Lung (tissue), 16 donors: Measurements from ENCODE around the gene PMPCB. TPM values are rescaled to one million over a fixed set of nuclear protein-coding genes. Genes with fewer than 3 reads are reported as not detected.
"Not testable (repeated sequence)": the region's sequence is repeated elsewhere in the genome, so short reads cannot be mapped to it uniquely, and the experiment has no call there.

ENCODE experiments used
- ATAC-seq: fragments of 200-7000 bp; cut with Tn5 transposase; one replicate; pipeline ENCODE4 v1.9.1; 2020; ENCODE audit warnings: moderate number of reproducible peaks; ENCODE audit not compliant: insufficient read depth, low FRiP score
- DNase-seq, 3 donors: peaks; one replicate each; pipeline ENCODE4 v3.0.0-alpha.2; 2013 to 2017
- H3K27ac ChIP-seq, 2 donors: one replicate each; pipeline ENCODE4 v1.5.1; 2013; ENCODE audit warnings: mild to moderate bottlenecking in 2 of 2, moderate library complexity in 2 of 2, control low read depth in 1 of 2, inconsistent platforms in 1 of 2, low read depth in 1 of 2, low read length in 1 of 2
- H3K27me3 ChIP-seq, 3 donors: one replicate each; pipeline ENCODE4 v1.5.1; 2013; ENCODE audit warnings: low read length in 2 of 3; ENCODE audit not compliant: control insufficient read depth in 3 of 3, insufficient read depth in 3 of 3
- H3K36me3 ChIP-seq, 4 donors: one replicate each; pipeline ENCODE4 v1.5.1; 2013; ENCODE audit warnings: low read length in 4 of 4, mild to moderate bottlenecking in 1 of 4, moderate library complexity in 1 of 4; ENCODE audit not compliant: control insufficient read depth in 4 of 4, insufficient read depth in 4 of 4
- H3K4me1 ChIP-seq, 5 donors: one replicate each; pipeline ENCODE4 v1.5.1; 2013; ENCODE audit warnings: low read length in 5 of 5, mild to moderate bottlenecking in 2 of 5, moderate library complexity in 1 of 5; ENCODE audit not compliant: control insufficient read depth in 5 of 5, insufficient read depth in 5 of 5
- H3K4me3 ChIP-seq: one replicate; pipeline ENCODE4 v1.5.1; 2013; ENCODE audit warnings: mild to moderate bottlenecking, control low read depth, moderate library complexity
- H3K9ac ChIP-seq, 2 donors: one replicate each; pipeline ENCODE4 v1.5.1; 2013; ENCODE audit warnings: low read length in 2 of 2, control low read depth in 1 of 2; ENCODE audit not compliant: insufficient read depth in 1 of 2
- H3K9me3 ChIP-seq, 4 donors: one replicate each; pipeline ENCODE4 v1.5.1; 2013; ENCODE audit warnings: low read length in 3 of 4, mild to moderate bottlenecking in 1 of 4, moderate library complexity in 1 of 4; ENCODE audit not compliant: control insufficient read depth in 4 of 4, insufficient read depth in 3 of 4
- WGBS, 2 donors: extraction: QIAGEN DNeasy Blood & Tissue Kit; methylation state at CpG; one replicate each; pipeline ENCODE4 v1.1.7; 2013; 5-methylcytosine and 5-hydroxymethylcytosine counted together
- long read RNA-seq, 5 donors: transcript quantifications; one replicate each; lab custom pipeline, GENCODE V29; 2026
- polyA plus RNA-seq, 2 donors: library from polyadenylated mRNA; stranded (reverse); fragments of 200-250 nt; gene quantifications; one replicate each; pipeline ENCODE4 v1.2.1, GENCODE V29; 2013
- total RNA-seq, 2 donors: library from RNA; depleted of rRNA in 1 of 2; stranded (reverse); fragments of >200 nt in 1 of 2; gene quantifications; one replicate each; pipeline ENCODE4 v1.2.1, GENCODE V29; 2014 to 2021
- TF ChIP-seq, protein P1 (sequence below): IDR thresholded peaks from 2 replicates; pipeline ENCODE4 v1.5.1; 2012; ENCODE audit warnings: mild to moderate bottlenecking; ENCODE audit errors: control extremely low read depth, extremely low read depth
- donor health status: control.
- donor health status: control.
- donor health status: Bipolar disorder and iron deficiency.
- donor health status: healthy.
- donor health status: DM: yes; HTN: yes; CAD: no.

The PMPCB gene, protein sequence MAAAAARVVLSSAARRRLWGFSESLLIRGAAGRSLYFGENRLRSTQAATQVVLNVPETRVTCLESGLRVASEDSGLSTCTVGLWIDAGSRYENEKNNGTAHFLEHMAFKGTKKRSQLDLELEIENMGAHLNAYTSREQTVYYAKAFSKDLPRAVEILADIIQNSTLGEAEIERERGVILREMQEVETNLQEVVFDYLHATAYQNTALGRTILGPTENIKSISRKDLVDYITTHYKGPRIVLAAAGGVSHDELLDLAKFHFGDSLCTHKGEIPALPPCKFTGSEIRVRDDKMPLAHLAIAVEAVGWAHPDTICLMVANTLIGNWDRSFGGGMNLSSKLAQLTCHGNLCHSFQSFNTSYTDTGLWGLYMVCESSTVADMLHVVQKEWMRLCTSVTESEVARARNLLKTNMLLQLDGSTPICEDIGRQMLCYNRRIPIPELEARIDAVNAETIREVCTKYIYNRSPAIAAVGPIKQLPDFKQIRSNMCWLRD
- total RNA-seq = 10 to 100 TPM; 38.8 to 78.1 TPM
- 10 to 100 TPM; 44.2 to 51.9 TPM for polyA plus RNA-seq
- long read RNA-seq, donor 1, transcript PMPCB-202 (12 exons, 1,714 nt) = minor isoform, 6 of 162 reads
- long read RNA-seq, donor 1, transcript PMPCB-201 (13 exons, 2,472 nt) = major isoform, 16 of 162 reads
- long read RNA-seq, donor 1, partial matches to known transcripts = 137 of 162 reads
- long read RNA-seq, donor 1, other reads (novel, unspliced or antisense) = 0 of 162 reads
- long read RNA-seq, donor 2, transcript PMPCB-201 (13 exons, 2,472 nt) = major isoform, 6 of 75 reads
- long read RNA-seq, donor 2, partial matches to known transcripts = 65 of 75 reads
- long read RNA-seq, donor 2, other reads (novel, unspliced or antisense) = 0 of 75 reads
- long read RNA-seq, donor 3, transcript PMPCB-201 (13 exons, 2,472 nt) = major isoform, 10 of 53 reads
- long read RNA-seq, donor 3, partial matches to known transcripts = 37 of 53 reads
- long read RNA-seq, donor 3, other reads (novel, unspliced or antisense) = 0 of 53 reads
- long read RNA-seq, donor 4, transcript PMPCB-201 (13 exons, 2,472 nt) = major isoform, 6 of 87 reads
- long read RNA-seq, donor 4, partial matches to known transcripts = 75 of 87 reads
- long read RNA-seq, donor 4, other reads (novel, unspliced or antisense) = 6 of 87 reads
- long read RNA-seq, donor 5, transcript PMPCB-201 (13 exons, 2,472 nt) = major isoform, 31 of 255 reads
- long read RNA-seq, donor 5, partial matches to known transcripts = 211 of 255 reads
- long read RNA-seq, donor 5, other reads (novel, unspliced or antisense) = 7 of 255 reads

DNA sequence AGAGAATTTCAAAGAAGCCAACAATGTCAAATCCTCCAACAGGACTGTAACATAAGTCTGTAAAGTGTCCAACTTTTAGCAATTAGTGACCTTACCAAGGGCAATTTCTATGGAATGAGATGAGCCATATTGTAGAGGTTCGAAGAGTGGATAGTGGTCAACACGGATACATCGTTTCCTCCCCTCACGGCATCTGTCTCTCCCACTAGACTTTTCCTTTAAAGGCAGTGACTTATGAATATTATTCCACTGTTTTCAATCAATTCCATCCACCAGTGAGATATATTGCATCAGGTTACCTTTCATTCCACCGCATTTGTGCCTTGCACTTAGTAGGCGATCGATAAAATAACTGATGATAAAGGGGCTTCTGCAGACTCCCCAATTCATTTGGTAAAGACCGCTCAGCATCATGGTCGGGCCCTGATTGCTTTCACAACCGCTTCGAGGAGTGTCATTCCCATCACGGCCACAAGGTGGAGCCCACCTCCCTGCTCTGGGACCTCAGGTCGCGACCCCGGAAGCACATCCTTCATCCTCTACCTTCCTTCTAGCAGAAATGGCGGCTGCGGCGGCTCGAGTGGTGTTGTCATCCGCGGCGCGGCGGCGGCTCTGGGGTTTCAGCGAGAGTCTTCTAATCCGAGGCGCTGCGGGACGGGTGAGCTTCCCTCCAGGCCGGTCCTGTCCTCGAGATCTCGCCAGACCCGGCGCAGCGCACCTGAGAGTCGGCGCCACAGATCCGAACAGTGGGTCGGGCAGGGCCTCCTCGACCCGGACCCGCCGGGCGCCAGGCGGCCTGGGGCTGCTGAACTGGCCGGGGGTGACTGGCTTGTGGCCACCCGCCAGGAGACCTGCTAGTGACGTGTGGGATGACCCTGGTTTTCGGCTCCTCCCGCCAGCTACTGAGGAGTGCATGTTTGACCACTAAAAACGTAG, at the start of gene PMPCB:
Gene PMPCB (plus strand): TSS at position 535 of the 936 bp plus-strand sequence. CDS start 25 bp downstream, at position 560.
- peaks cover 0 to 4% (median 0%) of the 10 kb centered on the region in 4 donors for H3K9me3 ChIP-seq
- H3K27me3 ChIP-seq = peaks cover 0 to 8% (median 0%) of the 10 kb centered on the region in 3 donors
- DNase-seq = peak; percentile 94 to 95 (median 94)
- peak within 1 kb of the TSS; percentile 81 to 94 for H3K27ac ChIP-seq
- H3K4me1 ChIP-seq = peaks cover 0 to 17% (median 9%) of the 10 kb centered on the region in 5 donors
- peak; percentile 99 for ATAC-seq
- TF ChIP-seq, protein P1, sequence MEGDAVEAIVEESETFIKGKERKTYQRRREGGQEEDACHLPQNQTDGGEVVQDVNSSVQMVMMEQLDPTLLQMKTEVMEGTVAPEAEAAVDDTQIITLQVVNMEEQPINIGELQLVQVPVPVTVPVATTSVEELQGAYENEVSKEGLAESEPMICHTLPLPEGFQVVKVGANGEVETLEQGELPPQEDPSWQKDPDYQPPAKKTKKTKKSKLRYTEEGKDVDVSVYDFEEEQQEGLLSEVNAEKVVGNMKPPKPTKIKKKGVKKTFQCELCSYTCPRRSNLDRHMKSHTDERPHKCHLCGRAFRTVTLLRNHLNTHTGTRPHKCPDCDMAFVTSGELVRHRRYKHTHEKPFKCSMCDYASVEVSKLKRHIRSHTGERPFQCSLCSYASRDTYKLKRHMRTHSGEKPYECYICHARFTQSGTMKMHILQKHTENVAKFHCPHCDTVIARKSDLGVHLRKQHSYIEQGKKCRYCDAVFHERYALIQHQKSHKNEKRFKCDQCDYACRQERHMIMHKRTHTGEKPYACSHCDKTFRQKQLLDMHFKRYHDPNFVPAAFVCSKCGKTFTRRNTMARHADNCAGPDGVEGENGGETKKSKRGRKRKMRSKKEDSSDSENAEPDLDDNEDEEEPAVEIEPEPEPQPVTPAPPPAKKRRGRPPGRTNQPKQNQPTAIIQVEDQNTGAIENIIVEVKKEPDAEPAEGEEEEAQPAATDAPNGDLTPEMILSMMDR = peak; percentile 84
- H3K4me3 ChIP-seq = peak within 1 kb of the TSS; percentile 98
- whole genome bisulfite sequencing, 2 donors = 3 to 4% methylated on average over 52 of the region's 52 CpGs
- H3K36me3 ChIP-seq = peaks cover 6 to 25% (median 15%) of the 10 kb centered on the region in 4 donors
- H3K9ac ChIP-seq = peak within 1 kb of the TSS; percentile 8 to 63

DNA sequence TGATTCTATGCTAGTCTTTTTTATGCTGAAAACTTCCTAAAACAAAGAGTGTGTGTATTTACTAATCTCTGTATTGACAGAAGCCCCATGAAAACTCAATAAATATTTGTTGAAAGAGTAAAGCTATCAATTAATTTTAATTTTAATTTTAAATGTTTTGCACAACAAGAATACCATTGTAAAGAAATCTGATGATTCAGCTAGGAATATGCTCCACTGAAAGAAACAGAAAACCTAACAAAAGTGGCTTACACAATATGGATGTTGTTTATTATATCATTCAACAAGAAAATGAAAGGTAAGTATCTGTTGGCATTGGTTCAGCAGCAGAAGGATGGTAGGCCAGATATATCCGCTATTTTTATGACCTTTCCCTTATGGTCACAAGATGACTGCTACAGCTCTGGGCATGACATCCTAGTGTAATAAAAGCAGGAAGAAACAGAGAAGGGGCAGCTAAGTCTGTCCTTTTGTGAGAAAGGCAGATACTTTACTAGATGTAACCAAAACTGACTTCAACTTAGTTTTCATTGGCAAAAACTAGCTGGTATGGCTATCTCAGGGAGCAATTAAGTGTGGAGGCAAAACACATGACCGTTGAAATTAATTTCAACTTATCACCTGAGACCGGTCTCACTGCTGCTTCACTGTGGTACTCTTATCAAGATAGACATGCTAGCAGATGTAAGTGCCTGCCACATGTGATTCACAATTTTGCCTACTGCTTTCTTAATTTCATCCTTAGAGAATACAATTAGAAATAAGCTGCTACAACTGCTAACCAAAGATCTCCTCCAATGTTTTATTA, 43.3 kb upstream of the PMPCB start:
- not testable (repeated sequence) for H3K27ac ChIP-seq, H3K9ac ChIP-seq, H3K4me1 ChIP-seq, H3K27me3 ChIP-seq, DNase-seq, ATAC-seq, H3K4me3 ChIP-seq, H3K36me3 ChIP-seq, H3K9me3 ChIP-seq
- 42 to 67% methylated on average over 3 of the region's 3 CpGs for WGBS, 2 donors

DNA sequence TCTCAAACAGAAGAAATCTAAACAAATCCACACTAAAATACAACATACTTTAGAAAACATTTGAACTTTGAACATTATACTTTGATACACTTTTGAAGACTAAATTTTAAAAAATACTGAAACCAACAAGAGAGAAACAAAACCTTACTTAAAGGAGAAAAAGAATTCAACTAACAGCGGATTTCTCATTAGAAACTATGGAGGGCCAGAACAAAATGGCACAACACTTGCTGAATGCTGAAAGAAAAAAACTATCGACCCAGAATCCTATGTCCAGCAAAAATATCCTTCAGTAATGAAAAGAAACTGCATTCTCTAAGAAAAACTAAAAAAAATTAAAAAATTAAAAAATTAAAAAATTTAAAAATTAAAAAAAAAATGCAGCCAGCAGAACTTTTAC, 33.2 kb upstream of the PMPCB start:
- not testable (repeated sequence) for H3K36me3 ChIP-seq, H3K27ac ChIP-seq, H3K4me3 ChIP-seq, DNase-seq, H3K9ac ChIP-seq, ATAC-seq, H3K9me3 ChIP-seq, H3K4me1 ChIP-seq, H3K27me3 ChIP-seq
- WGBS, 2 donors = 92 to 94% methylated on average over 2 of the region's 2 CpGs

DNA sequence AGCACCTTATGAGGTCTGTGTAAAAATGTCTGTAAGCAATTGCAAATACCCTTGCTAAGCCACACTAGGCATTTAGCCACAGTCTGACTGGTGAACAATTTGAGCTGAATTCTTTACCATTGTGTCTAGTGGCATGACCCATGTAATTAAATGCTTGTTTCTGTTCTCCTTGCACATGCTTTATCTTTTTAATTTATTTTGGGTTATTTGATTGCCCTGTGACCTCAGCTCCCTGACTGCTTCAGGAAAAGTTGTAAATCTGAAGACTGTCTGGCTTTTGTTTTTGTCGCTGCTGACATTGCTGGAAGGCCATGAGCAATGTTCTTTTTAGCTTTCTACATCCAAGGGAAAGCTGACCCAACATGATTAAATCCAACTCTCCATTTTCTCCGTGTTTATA, 31.0 kb upstream of the PMPCB start:
- not testable (repeated sequence) for H3K9ac ChIP-seq, H3K36me3 ChIP-seq, DNase-seq, H3K4me1 ChIP-seq, H3K9me3 ChIP-seq, H3K27ac ChIP-seq, ATAC-seq, H3K4me3 ChIP-seq, H3K27me3 ChIP-seq
- WGBS, 2 donors = 58 to 78% methylated on average over 2 of the region's 2 CpGs

DNA sequence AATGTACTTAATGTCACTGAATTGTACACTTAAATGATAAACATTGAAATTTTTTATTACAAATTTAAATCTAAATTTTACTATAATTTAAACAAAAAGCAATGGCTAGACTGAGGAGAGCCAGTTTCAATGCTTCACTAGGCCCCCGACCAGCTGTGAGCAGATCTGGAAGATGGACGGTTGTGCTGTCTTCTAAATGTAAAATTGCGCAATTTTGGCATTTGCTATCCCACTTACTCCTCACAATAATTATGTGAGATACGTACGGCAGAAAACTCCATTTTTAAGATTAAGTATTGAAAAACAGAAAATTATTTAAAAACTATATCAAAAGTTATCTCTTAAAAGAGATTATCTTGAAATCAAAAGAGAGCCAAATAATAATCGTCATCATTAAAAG, 23.9 kb upstream of the PMPCB start:
- H3K27me3 ChIP-seq, H3K36me3 ChIP-seq, H3K4me1 ChIP-seq, H3K4me3 ChIP-seq, ATAC-seq, H3K27ac ChIP-seq, H3K9ac ChIP-seq, H3K9me3 ChIP-seq: not testable (repeated sequence)
- 84 to 86% methylated on average over 6 of the region's 6 CpGs for WGBS, 2 donors
- DNase-seq = peak in 2 of 3 donors; percentile 13 to 29

DNA sequence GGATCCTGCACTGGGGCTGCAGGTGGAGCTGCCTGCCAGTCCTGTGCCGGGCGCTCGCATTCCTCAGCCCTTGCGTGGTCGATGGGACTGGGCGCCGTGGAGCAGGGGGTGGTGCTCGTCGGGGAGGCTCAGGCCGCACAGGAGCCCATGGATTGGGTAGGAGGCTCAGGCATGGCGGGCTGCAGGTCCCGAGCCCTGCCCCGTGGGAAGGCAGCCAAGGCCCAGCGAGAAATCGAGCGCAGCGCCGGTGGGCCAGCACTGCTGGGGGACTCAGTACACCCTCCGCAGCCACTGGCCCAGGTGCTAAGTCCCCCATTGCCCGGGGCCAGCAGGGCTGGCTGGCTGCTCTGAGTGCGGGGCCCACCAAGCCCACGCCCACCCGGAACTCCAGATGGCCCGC, 22.4 kb upstream of the PMPCB start:
- not testable (repeated sequence) for H3K4me1 ChIP-seq, DNase-seq, H3K27me3 ChIP-seq, H3K36me3 ChIP-seq, H3K27ac ChIP-seq, H3K9me3 ChIP-seq, H3K4me3 ChIP-seq, H3K9ac ChIP-seq, ATAC-seq
- 98% methylated on average over 18 to 24 of the region's 24 CpGs for WGBS, 2 donors
